Lower leg skin (tissue), 3 donors: ENCODE data around the gene NME3.

Experiments used
- POLR2A ChIP-seq, 2 donors: fragments of 450-650 bp; IDR thresholded peaks; one replicate each; pipeline ENCODE4 v1.6.1; 2016 to 2017; ENCODE audit warnings: antibody characterized with exemption in 2 of 2, mild to moderate bottlenecking in 1 of 2, moderate library complexity in 1 of 2
- TF ChIP-seq, protein P1 (sequence below), 3 donors: fragments of 450-650 bp; IDR thresholded peaks; one replicate each; pipeline ENCODE4 v1.5.1; 2016; ENCODE audit warnings: antibody characterized with exemption in 3 of 3, mild to moderate bottlenecking in 3 of 3, moderate library complexity in 2 of 3

DNA sequence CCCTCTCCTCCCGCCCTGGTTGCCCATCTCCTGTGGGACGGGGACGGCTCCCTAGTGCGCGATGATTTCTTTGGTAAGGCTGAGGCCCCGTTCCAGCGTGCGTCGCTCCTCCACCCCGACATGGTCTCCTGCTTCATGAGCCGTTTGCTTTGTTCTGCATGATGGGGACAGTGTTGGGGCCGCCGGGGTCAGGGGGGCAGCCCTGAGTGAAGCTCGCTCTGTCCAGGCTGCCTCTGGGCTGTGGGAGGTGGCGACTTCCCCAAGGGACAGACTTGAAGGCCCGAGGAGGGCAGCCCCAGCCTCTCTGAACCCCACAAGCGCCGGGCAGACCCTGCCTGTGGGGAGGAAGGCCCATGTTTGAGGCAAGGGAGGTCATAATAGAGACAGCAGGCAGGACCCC is 12.4 kb downstream of the NME3 start:
- TF ChIP-seq, protein P1, sequence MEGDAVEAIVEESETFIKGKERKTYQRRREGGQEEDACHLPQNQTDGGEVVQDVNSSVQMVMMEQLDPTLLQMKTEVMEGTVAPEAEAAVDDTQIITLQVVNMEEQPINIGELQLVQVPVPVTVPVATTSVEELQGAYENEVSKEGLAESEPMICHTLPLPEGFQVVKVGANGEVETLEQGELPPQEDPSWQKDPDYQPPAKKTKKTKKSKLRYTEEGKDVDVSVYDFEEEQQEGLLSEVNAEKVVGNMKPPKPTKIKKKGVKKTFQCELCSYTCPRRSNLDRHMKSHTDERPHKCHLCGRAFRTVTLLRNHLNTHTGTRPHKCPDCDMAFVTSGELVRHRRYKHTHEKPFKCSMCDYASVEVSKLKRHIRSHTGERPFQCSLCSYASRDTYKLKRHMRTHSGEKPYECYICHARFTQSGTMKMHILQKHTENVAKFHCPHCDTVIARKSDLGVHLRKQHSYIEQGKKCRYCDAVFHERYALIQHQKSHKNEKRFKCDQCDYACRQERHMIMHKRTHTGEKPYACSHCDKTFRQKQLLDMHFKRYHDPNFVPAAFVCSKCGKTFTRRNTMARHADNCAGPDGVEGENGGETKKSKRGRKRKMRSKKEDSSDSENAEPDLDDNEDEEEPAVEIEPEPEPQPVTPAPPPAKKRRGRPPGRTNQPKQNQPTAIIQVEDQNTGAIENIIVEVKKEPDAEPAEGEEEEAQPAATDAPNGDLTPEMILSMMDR (IDR thresholded peaks at IDR 0.05) = no peak
- TF ChIP-seq POLR2A (IDR thresholded peaks at IDR 0.05) = no peak
